Sciatic nerve (tissue), 2 donors: Measurements from ENCODE around the gene RPS6KC1. TPM values are rescaled to one million over a fixed set of nuclear protein-coding genes. Genes with fewer than 3 reads are reported as not detected.

ENCODE experiments used
- ATAC-seq: fragments of 200-7000 bp; cut with Tn5 transposase; one replicate; pipeline ENCODE4 v1.9.1; 2020; ENCODE audit warnings: mild to moderate bottlenecking, moderate library complexity
- DNase-seq: peaks from one replicate; pipeline ENCODE4 v3.0.0-alpha.2; 2020; ENCODE audit warnings: low spot score
- intact Hi-C: fragments of 100-400 bp; cut with DNase I; formaldehyde crosslinking; loops from one replicate; pipeline ENCODE4 v1.14.2; 2022
- total RNA-seq: library from RNA; stranded (reverse); fragmentation: NEBNext Ultra II Directional; extraction: Animal tissue kit (Norgen Biotek cat#: 25700); gene quantifications from one replicate; pipeline ENCODE4 v1.2.1, GENCODE V29; 2021
- donor health status: DM: no; HTN: no; CAD: no.
- donor health status: DM: no; HTN: no; CAD: no.

The RPS6KC1 gene
- total RNA-seq, 1 donor from 2014 or later, result 27.4 TPM

GRCh38 chr1:213260311-213261075 lies 209.5 kb downstream of the RPS6KC1 start:
- ATAC-seq, result no peak
- intact Hi-C loops, result no loop called here
- DNase-seq, result no peak

DNA sequence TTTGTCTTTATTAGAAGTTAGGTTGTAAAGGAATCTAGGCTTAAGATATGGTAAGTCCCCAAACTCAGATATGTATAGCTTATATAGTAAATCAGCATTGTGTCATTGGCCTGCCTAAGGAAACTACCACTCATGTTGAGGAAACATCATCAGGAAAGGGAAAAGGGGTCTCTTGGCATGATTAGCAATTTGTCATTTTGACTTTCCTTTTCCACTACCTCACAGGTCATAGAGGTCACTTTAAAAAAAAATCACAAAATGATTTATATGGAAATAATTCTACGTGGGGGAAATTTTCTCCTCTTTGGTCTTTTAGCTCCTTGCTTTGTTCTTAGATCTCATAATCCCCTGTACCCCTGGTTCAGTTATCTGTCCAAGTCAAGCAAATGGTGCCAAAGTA lies 213.5 kb downstream of the RPS6KC1 start:
- DNase-seq (no peak), ATAC-seq (no peak)
- intact Hi-C loops, result no loop called here

- intact Hi-C loops, result no loop called here
- ATAC-seq (no peak), DNase-seq (no peak)
These were observed 216.1 kb downstream of the RPS6KC1 start for GRCh38 chr1:213266983-213267772.

GRCh38 chr1:213268221-213268620 lies 217.2 kb downstream of the RPS6KC1 start:
- intact Hi-C loops, result no loop called here
- ATAC-seq, result no peak
- DNase-seq, result no peak

DNA sequence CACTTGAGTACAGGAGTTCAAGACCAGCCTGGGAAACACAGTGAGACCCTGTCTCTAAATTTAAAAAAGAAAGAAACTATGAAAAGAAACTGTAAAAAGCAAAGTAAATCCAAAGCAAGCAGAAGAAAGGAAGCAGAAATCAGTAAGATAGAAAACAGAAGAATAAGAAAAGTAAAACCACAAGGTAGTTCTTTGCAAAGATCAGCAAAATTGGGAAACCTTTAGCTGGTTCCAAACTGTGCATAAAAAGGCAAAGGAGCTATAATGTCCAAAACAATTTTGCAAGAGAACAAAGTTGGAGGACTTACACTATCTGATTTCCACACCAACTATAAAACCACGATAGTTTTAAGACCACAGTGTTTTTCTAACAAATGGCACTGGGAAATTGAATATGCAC lies 218.8 kb downstream of the RPS6KC1 start:
- intact Hi-C loops, result no loop called here
- ATAC-seq, result no peak
- no peak for DNase-seq

DNA sequence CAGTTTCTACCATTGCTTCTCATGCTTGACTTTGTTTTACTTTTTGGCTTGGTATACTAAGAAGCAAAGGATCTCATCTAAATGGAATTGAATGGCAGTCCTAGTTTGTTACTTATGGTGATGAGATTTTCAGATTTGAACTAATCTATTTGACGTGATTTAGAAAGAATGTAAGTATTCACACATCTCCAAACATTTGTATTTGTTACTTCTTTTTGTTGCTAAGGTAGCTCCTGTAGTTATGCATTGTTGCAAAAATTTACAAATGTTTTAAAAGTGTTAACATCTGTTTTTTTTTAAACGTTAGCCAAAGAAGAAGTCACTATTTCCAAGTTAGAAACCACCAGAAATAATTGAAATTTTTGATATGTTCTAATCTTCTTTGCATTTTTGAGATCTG lies 222.5 kb downstream of the RPS6KC1 start:
- intact Hi-C loops, result no loop called here
- ATAC-seq (no peak), DNase-seq (no peak)

- intact Hi-C loops, result no loop called here
- ATAC-seq (no peak), DNase-seq (no peak)
These were observed 223.1 kb downstream of the RPS6KC1 start for GRCh38 chr1:213274140-213274539.

GRCh38 chr1:213275293-213275692 lies 224.3 kb downstream of the RPS6KC1 start:
- DNase-seq (no peak), ATAC-seq (no peak)
- intact Hi-C loops, result no loop called here

DNA sequence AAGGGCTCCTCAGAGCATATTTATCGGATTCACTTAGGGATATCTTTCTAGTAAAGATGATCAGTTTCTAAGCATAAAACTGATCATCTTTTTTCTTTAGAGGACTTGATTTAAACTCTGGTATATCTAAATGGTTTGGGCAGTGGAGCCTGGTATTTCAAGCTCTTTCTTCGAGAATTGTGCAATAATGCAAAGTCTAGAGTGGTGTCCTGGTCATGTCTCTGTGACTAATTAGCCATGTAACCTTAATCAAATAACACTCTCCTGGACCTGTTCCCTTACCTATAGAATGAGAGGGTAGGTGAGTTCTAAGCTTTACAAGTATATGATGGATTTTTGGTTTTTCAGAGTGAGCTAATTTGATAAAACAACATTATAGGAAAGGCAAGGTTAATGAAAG lies 225.2 kb downstream of the RPS6KC1 start:
- intact Hi-C loops, result no loop called here
- DNase-seq (no peak), ATAC-seq (no peak)

- DNase-seq, result no peak
- intact Hi-C loops, result no loop called here
These were observed 226.0 kb downstream of the RPS6KC1 start for GRCh38 chr1:213277036-213277435.

GRCh38 chr1:213279410-213279809 lies 228.4 kb downstream of the RPS6KC1 start:
- intact Hi-C loops, result no loop called here

More at GRCh38 chr1:213277036-213277435, 226.0 kb downstream of the RPS6KC1 start:
- no peak for ATAC-seq

GRCh38 chr1:213281640-213282301 lies 230.7 kb downstream of the RPS6KC1 start:
- DNase-seq, result no peak
- intact Hi-C loops, result no loop called here
- ATAC-seq, result no peak

More at GRCh38 chr1:213279410-213279809, 228.4 kb downstream of the RPS6KC1 start:
- DNase-seq (no peak), ATAC-seq (no peak)

DNA sequence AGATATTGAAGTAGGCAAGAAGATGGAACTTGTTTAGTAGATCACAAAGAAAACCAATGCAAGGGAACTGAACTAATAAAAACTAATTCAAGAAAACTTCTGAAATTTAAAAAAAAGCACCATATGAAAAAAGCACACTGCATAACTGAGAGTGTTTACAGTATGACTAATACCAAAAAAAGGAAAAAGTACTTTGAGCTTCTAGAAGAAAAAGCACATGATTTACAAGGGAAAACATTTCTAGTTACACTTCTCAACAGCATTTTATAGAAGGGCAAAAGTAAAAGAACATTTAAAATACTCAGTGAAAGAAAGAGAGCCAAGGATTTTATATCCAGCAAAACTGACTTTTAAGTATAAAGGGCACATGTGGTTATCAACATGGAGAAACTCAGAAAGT lies 233.6 kb downstream of the RPS6KC1 start:
- intact Hi-C loops, result no loop called here
- DNase-seq (no peak), ATAC-seq (no peak)

DNA sequence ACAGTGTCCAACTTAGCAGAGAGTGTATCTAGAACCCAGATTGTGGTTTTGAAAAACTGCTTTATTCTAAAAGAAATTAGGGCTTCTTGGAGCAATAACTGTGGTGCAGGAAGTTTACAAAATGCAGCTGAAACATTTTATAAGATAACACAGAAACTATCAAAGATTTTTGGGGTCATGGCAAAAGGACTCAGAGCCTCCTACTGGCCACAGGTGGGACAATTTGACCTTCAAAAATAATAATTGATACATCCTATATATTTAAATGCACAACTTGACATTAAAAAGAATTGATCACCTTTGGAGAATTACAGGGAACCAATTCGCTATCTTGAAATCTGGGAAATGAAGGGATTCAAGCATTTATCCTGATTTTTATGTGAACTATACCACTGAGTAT lies 235.2 kb downstream of the RPS6KC1 start:
- no peak for DNase-seq
- intact Hi-C loops, result no loop called here
- no peak for ATAC-seq

GRCh38 chr1:213287987-213288386 lies 236.9 kb downstream of the RPS6KC1 start:
- no peak for ATAC-seq
- intact Hi-C loops, result no loop called here
- no peak for DNase-seq

- intact Hi-C loops, result no loop called here
- ATAC-seq (no peak), DNase-seq (no peak)
These were observed 240.5 kb downstream of the RPS6KC1 start for GRCh38 chr1:213291526-213291925.

GRCh38 chr1:213292614-213293013 lies 241.6 kb downstream of the RPS6KC1 start:
- intact Hi-C loops, result no loop called here
- ATAC-seq, result no peak
- DNase-seq, result no peak

DNA sequence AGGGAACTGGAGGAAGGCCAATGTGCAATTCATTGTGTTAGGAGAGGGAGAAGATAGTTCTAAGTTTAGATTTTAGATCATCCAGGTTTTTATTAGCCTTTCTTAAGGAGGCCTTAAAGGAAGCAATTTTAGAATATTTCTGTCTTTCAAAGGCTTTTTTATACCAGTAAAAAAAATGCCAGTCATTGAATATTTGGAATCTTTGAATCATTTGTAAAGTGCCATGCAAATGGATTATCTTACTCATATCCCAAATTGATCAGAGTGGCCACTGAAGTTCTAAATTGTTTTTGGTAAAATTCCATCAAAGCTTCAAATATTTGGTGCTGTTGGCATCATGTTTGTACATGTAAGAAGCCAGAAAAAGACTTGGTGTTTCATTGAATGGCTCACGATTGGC lies 244.8 kb downstream of the RPS6KC1 start:
- DNase-seq (no peak), ATAC-seq (no peak)
- intact Hi-C loops, result no loop called here

GRCh38 chr1:213296558-213296957 lies 245.5 kb downstream of the RPS6KC1 start:
- DNase-seq (no peak), ATAC-seq (no peak)
- intact Hi-C loops, result no loop called here

DNA sequence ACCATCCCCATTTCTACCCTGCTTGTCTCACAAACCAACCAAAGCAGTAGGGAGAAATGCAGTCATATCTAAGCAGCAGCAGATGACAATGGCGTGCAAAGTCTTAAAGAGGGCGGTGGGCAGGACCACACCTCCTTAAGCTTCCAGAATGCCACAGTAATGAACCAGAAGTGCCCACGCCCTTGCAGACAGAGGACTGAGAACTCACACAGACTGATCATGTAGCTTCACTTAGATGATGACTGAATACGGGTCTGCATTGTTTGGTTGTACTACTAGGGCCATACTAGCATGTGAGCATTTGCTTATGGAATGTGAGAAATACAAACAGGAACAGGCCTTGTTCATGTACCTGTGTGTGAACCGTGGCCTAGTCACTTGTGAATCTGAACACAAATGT lies 246.0 kb downstream of the RPS6KC1 start:
- ATAC-seq (no peak), DNase-seq (no peak)
- intact Hi-C loops, result no loop called here
